IMR-90 (cell line): ENCODE data around the gene COL5A2. TPM values are rescaled to one million over a fixed set of nuclear protein-coding genes. Genes with fewer than 3 reads are reported as not detected.
A peak's percentile ranks its signal among the peaks of the same experiment; 100 is the strongest.

Experiments used
- ATAC-seq: fragments of 200-7000 bp; cut with Tn5 transposase; 2 replicates; pipeline ENCODE4 v1.9.1; 2020; ENCODE audit warnings: low read depth, mild to moderate bottlenecking, moderate library complexity
- BruUV-seq: library from RNA; stranded (reverse); fragments of 400-500 nt; replicated peaks from 2 replicates; lab custom pipeline; 2021; lab: Mats Ljungman, UMichigan
- CTCF ChIA-PET: fragments of 300-600 bp; formaldehyde crosslinking; extraction: SDS; loops from one replicate; lab custom pipeline; 2021; ENCODE audit warnings: antibody characterized with exemption; lab: Yijun Ruan, JAX
- POLR2A ChIA-PET: fragments of 300-600 bp; sonication (Branson Sonifier 250); formaldehyde crosslinking; loops from one replicate; lab custom pipeline; 2022; ENCODE audit warnings: antibody characterized with exemption; ENCODE audit not compliant: unreplicated experiment; lab: Charles Lee
- DNase-seq: peaks from one replicate; pipeline ENCODE4 v3.0.0; 2013
- H2AFZ ChIP-seq: replicated peaks from 2 replicates; pipeline ENCODE3; 2013; ENCODE audit warnings: low read length, mild to moderate bottlenecking; ENCODE audit not compliant: poor library complexity
- H2AK5ac ChIP-seq: 2 replicates; pipeline ENCODE4 v1.6.1; 2013; ENCODE audit warnings: low read depth, low read length, inconsistent platforms
- H2AK9ac ChIP-seq: replicated peaks from 2 replicates; pipeline ENCODE3; 2013; ENCODE audit warnings: mild to moderate bottlenecking, low read depth, low read length, moderate library complexity; ENCODE audit not compliant: poor library complexity
- H2BK120ac ChIP-seq: 2 replicates; pipeline ENCODE4 v1.6.1; 2013; ENCODE audit warnings: low read depth, low read length, inconsistent platforms
- H2BK15ac ChIP-seq: 3 replicates; pipeline ENCODE4 v1.6.1; 2013; ENCODE audit warnings: low read depth, low read length, inconsistent platforms
- H2BK20ac ChIP-seq: 2 replicates; pipeline ENCODE4 v1.6.1; 2013; ENCODE audit warnings: low read depth, mild to moderate bottlenecking, inconsistent platforms, low read length, moderate library complexity
- H2BK5ac ChIP-seq: 2 replicates; pipeline ENCODE4 v1.6.1; 2013; ENCODE audit warnings: mild to moderate bottlenecking, low read depth, low read length, inconsistent platforms; ENCODE audit not compliant: poor library complexity, severe bottlenecking
- H3K14ac ChIP-seq: replicated peaks from 2 replicates; pipeline ENCODE4 v1.6.1; 2013; ENCODE audit warnings: low read depth, low read length, inconsistent platforms
- H3K18ac ChIP-seq: 2 replicates; pipeline ENCODE4 v1.6.1; 2013; ENCODE audit warnings: low read depth, low read length, control low read depth
- H3K23ac ChIP-seq: 2 replicates; pipeline ENCODE4 v1.6.1; 2013; ENCODE audit warnings: low read depth, low read length, inconsistent platforms
- H3K27ac ChIP-seq: 2 replicates; pipeline ENCODE4 v1.5.1; 2013; ENCODE audit warnings: mild to moderate bottlenecking, control low read depth, low read length; ENCODE audit not compliant: insufficient read depth
- H3K27me3 ChIP-seq: 2 replicates; pipeline ENCODE4 v1.6.1; 2013; ENCODE audit warnings: low read length; ENCODE audit not compliant: control insufficient read depth, insufficient read depth
- H3K36me3 ChIP-seq: 2 replicates; pipeline ENCODE4 v1.6.1; 2013; ENCODE audit warnings: low read length, mixed read lengths; ENCODE audit not compliant: control insufficient read depth, insufficient read depth
- H3K4ac ChIP-seq: 2 replicates; pipeline ENCODE4 v1.6.1; 2013; ENCODE audit warnings: low read depth, low read length, inconsistent platforms
- H3K4me1 ChIP-seq: 2 replicates; pipeline ENCODE4 v1.6.1; 2013; ENCODE audit warnings: low read length, mixed read lengths; ENCODE audit not compliant: control insufficient read depth, insufficient read depth
- H3K4me2 ChIP-seq: 2 replicates; pipeline ENCODE4 v1.6.1; 2013; ENCODE audit warnings: low read depth, mild to moderate bottlenecking, control low read depth, low read length, moderate library complexity
- H3K4me3 ChIP-seq: 2 replicates; pipeline ENCODE4 v1.5.1; 2013; ENCODE audit warnings: low read depth, mild to moderate bottlenecking, control low read depth, low read length, moderate library complexity; ENCODE audit not compliant: insufficient read depth
- H3K56ac ChIP-seq: 2 replicates; pipeline ENCODE4 v1.6.1; 2013; ENCODE audit warnings: low read length, inconsistent platforms; ENCODE audit not compliant: insufficient read depth; ENCODE audit errors: extremely low read depth
- H3K79me1 ChIP-seq, 2 experiments: 2 replicates each; pipeline ENCODE4 v1.6.1; 2013; ENCODE audit warnings: low read length in 2 of 2, inconsistent platforms in 1 of 2, low read depth in 1 of 2
- H3K9ac ChIP-seq: 2 replicates; pipeline ENCODE4 v1.6.1; 2013; ENCODE audit warnings: low read depth, low read length, control low read depth
- H3K9me1 ChIP-seq: 2 replicates; pipeline ENCODE4 v1.6.1; 2013; ENCODE audit warnings: low read length, inconsistent platforms; ENCODE audit not compliant: insufficient read depth
- H3K9me3 ChIP-seq: 2 replicates; pipeline ENCODE4 v1.6.1; 2013; ENCODE audit warnings: low read length; ENCODE audit not compliant: control insufficient read depth, insufficient read depth
- H4K20me1 ChIP-seq: 2 replicates; pipeline ENCODE4 v1.6.1; 2013; ENCODE audit warnings: low read length, inconsistent platforms; ENCODE audit not compliant: insufficient read depth
- H4K5ac ChIP-seq: 2 replicates; pipeline ENCODE4 v1.6.1; 2013; ENCODE audit warnings: mild to moderate bottlenecking, low read depth, low read length, control low read depth
- H4K8ac ChIP-seq, 2 experiments: 2 replicates each; pipeline ENCODE4 v1.6.1; 2013; ENCODE audit warnings: low read depth in 2 of 2, low read length in 2 of 2, control low read depth in 1 of 2, inconsistent platforms in 1 of 2
- H4K91ac ChIP-seq: 2 replicates; pipeline ENCODE4 v1.6.1; 2013; ENCODE audit warnings: low read depth, low read length, inconsistent platforms; ENCODE audit not compliant: insufficient read depth
- CEBPB ChIP-seq: IDR thresholded peaks from 2 replicates; pipeline ENCODE4 v1.6.1; 2012; ENCODE audit warnings: low read depth, low read length, improper control_type of control experiment
- CTCF ChIP-seq: conservative IDR thresholded peaks from 2 replicates; pipeline ENCODE4 v1.5.1; 2012; ENCODE audit warnings: mild to moderate bottlenecking, low read depth, low read length, improper control_type of control experiment
- FOS ChIP-seq: fragments of 150-350 bp; IDR thresholded peaks from 2 replicates; pipeline ENCODE4 v1.6.1; 2016; ENCODE audit warnings: low read depth, low read length
- MAFK ChIP-seq: IDR thresholded peaks from 2 replicates; pipeline ENCODE4 v1.6.1; 2012; ENCODE audit warnings: low read depth, low read length, improper control_type of control experiment
- MAZ ChIP-seq: IDR thresholded peaks from 2 replicates; pipeline ENCODE4 v1.6.1; 2012; ENCODE audit warnings: low read depth, mild to moderate bottlenecking, low read length, improper control_type of control experiment, moderate library complexity, borderline replicate concordance
- MXI1 ChIP-seq: IDR thresholded peaks from 2 replicates; pipeline ENCODE4 v1.6.1; 2012; ENCODE audit warnings: low read depth, mild to moderate bottlenecking, low read length, moderate library complexity, borderline replicate concordance
- NFE2L2 ChIP-seq: fragments of 150-350 bp; IDR thresholded peaks from 2 replicates; pipeline ENCODE4 v1.6.1; 2016; ENCODE audit warnings: low read depth, mild to moderate bottlenecking, low read length
- POLR2A ChIP-seq: IDR thresholded peaks from 2 replicates; pipeline ENCODE4 v1.6.1; 2012; ENCODE audit warnings: mild to moderate bottlenecking, low read depth, low read length
- RAD21 ChIP-seq: IDR thresholded peaks from 2 replicates; pipeline ENCODE4 v1.6.1; 2012; ENCODE audit warnings: low read length, improper control_type of control experiment
- RFX5 ChIP-seq: IDR thresholded peaks from 2 replicates; pipeline ENCODE4 v1.8.0; 2012; ENCODE audit warnings: low read depth, mild to moderate bottlenecking, low read length, moderate library complexity
- SMC3 ChIP-seq: fragments of 150-350 bp; IDR thresholded peaks from 2 replicates; pipeline ENCODE4 v1.6.1; 2016; ENCODE audit warnings: low read depth, mild to moderate bottlenecking, antibody characterized with exemption, low read length, moderate library complexity
- USF2 ChIP-seq: fragments of 150-350 bp; IDR thresholded peaks from 2 replicates; pipeline ENCODE4 v1.6.1; 2017; ENCODE audit warnings: mild to moderate bottlenecking, antibody characterized with exemption, low read length, low read depth
- WGBS, 2 experiments: methylation state at CpG; one replicate each; pipeline versions ENCODE4 v1.1.5 to v1.1.7; 2013; ENCODE audit warnings: missing lambda C conversion rate in 2 of 2; ENCODE audit not compliant: insufficient read length in 1 of 2; ENCODE audit errors: extremely low coverage in 2 of 2; 5-methylcytosine and 5-hydroxymethylcytosine counted together
- dilution Hi-C: fragments of 300-500 bp; cut with HindIII; formaldehyde crosslinking; loops from one replicate; pipeline ENCODE4 v1.14.3; 2018; ENCODE audit warnings: low sequenced_read_pairs; ENCODE audit not compliant: unreplicated experiment
- in situ Hi-C: fragments of 300-500 bp; cut with MboI; formaldehyde crosslinking; loops from 3 replicates; pipeline ENCODE4 v1.14.3; 2019; ENCODE audit warnings: low sequenced_read_pairs, inconsistent platforms, mixed read lengths
- intact Hi-C: fragments of 100-400 bp; cut with micrococcal nuclease; formaldehyde crosslinking; loops from 2 replicates; pipeline ENCODE4 v1.10.0; 2022
- polyA plus RNA-seq, 3 experiments: library from polyadenylated mRNA; depleted of rRNA; stranded (reverse); fragments of >200 nt; gene quantifications; 2 replicates each; pipeline ENCODE4 v1.2.3, GENCODE V29; 2012; ENCODE audit warnings: low replicate concordance in 1 of 3
- total RNA-seq: library from RNA; depleted of rRNA; stranded (reverse); fragments of >200 nt; gene quantifications from 2 replicates; pipeline ENCODE4 v1.2.3, GENCODE V29; 2012

COL5A2 gene
- total and polyA plus RNA-seq, 2 of the 4 experiments (the other 2 are of a cell fraction) = 181 to 257 TPM

GRCh38 chr2:189113963-189114362 lies 65.6 kb downstream of the COL5A2 start:
- H2BK15ac ChIP-seq = peak overlapping the region; percentile 95; the same call in 2 of the 3 replicates
- peak overlapping the region; percentile 84; the same call in 1 of the 2 replicates for H3K9ac ChIP-seq
- H3K4me2 ChIP-seq = peak overlapping the region; percentile 90; the same call in 1 of the 2 replicates
- H3K9me3 ChIP-seq = no peaks in the 10 kb centered on the region
- H2AK5ac ChIP-seq = peak overlapping the region; percentile 61; the same call in 1 of the 2 replicates
- dilution Hi-C loops (no loop called here), intact Hi-C loops (no loop called here), in situ Hi-C loops (no loop called here)
- peaks cover 14% of the 10 kb centered on the region for H3K36me3 ChIP-seq
- H4K8ac ChIP-seq = peak overlapping the region; percentile 71 to 80
- no CpG with 5 or more reads among the region's 2 CpGs for WGBS, 2 experiments
- H3K18ac ChIP-seq = peak overlapping the region; percentile 98; the same call in 1 of the 2 replicates
- no peak for TF ChIP-seq CTCF
- TF ChIP-seq RFX5 = no peak
- TF ChIP-seq CEBPB = no peak
- no peak for TF ChIP-seq NFE2L2
- TF ChIP-seq USF2 = no peak
- no peak for TF ChIP-seq MAZ
- TF ChIP-seq MAFK = no peak
- TF ChIP-seq POLR2A = no peak
- TF ChIP-seq MXI1 = no peak
- no peak for TF ChIP-seq RAD21
- TF ChIP-seq SMC3 = no peak
- no peak for TF ChIP-seq FOS
- no TSS peak for BruUV-seq
- DNase-seq = peak; percentile 44
- H4K20me1 ChIP-seq = peaks cover 14% of the 10 kb centered on the region; the same call in 1 of the 2 replicates
- no peak overlapping the region for H3K4me3 ChIP-seq
- no peaks in the 10 kb centered on the region for H3K27me3 ChIP-seq
- H3K14ac ChIP-seq = peak overlapping the region; percentile 50
- peak overlapping the region; percentile 73; the same call in 1 of the 2 replicates for H4K91ac ChIP-seq
- POLR2A ChIA-PET = interaction anchor here (0.6 kb wide), 3 partner anchors 24 to 173 kb away, joined by 3 to 5 read pairs (median 3); no protein-coding TSS in a partner anchor
- H2BK20ac ChIP-seq = no peak overlapping the region
- H3K9me1 ChIP-seq = peaks cover 8% of the 10 kb centered on the region
- peak overlapping the region; percentile 52 for H3K56ac ChIP-seq
- H3K23ac ChIP-seq = peak overlapping the region; percentile 55; the same call in 1 of the 2 replicates
- H4K5ac ChIP-seq = peak overlapping the region; percentile 97; the same call in 1 of the 2 replicates
- ATAC-seq = peak; percentile 28
- H3K27ac ChIP-seq = peak overlapping the region; percentile 74
- H2BK120ac ChIP-seq = peak overlapping the region; percentile 57
- H2AFZ ChIP-seq = no peak overlapping the region
- peak overlapping the region; percentile 97 for H2BK5ac ChIP-seq
- CTCF ChIA-PET = no interaction called here
- no peak overlapping the region for H2AK9ac ChIP-seq
- peak overlapping the region; percentile 51; the same call in 1 of the 2 replicates for H3K4ac ChIP-seq
- H3K79me1 ChIP-seq = peaks cover 22 to 43% of the 10 kb centered on the region in 2 experiments
- H3K4me1 ChIP-seq = peaks cover 19% of the 10 kb centered on the region
